OCI-LY1 (cell line): ENCODE data around the gene ZEB1.

Source experiments
- H2AFZ ChIP-seq: fragments of 200-600 bp; sonication (generic), shearing (Covaris generic); 2 replicates; pipeline ENCODE4 v1.6.0; 2014; ENCODE audit warnings: antibody characterized with exemption, mild to moderate bottlenecking, low read length
- H3F3A ChIP-seq: fragments of 200-600 bp; sonication (generic), shearing (Covaris generic); 2 replicates; pipeline ENCODE4 v1.6.0; 2014; ENCODE audit warnings: mild to moderate bottlenecking, antibody characterized with exemption, low read length, moderate library complexity; ENCODE audit not compliant: insufficient read depth
- H3K27ac ChIP-seq: fragments of 200-600 bp; sonication (generic); 2 replicates; pipeline ENCODE4 v1.5.1; 2014; ENCODE audit warnings: low read length, mixed run types, mild to moderate bottlenecking, low read depth; ENCODE audit not compliant: poor library complexity, severe bottlenecking
- H3K27me3 ChIP-seq: fragments of 200-600 bp; sonication (generic); 2 replicates; pipeline ENCODE4 v1.6.0; 2014; ENCODE audit warnings: antibody characterized with exemption, mild to moderate bottlenecking, low read length, moderate library complexity; ENCODE audit not compliant: insufficient read depth
- H3K36me3 ChIP-seq: fragments of 200-600 bp; sonication (generic); 2 replicates; pipeline ENCODE4 v1.6.1; 2014; ENCODE audit warnings: mild to moderate bottlenecking, antibody characterized with exemption, low read length, moderate library complexity, mixed read lengths; ENCODE audit not compliant: insufficient read depth
- H3K4me1 ChIP-seq: fragments of 200-600 bp; sonication (generic); 2 replicates; pipeline ENCODE4 v1.5.1; 2014; ENCODE audit warnings: mild to moderate bottlenecking, low read length, moderate library complexity; ENCODE audit not compliant: insufficient read depth, severe bottlenecking
- H3K4me2 ChIP-seq: fragments of 200-600 bp; sonication (generic), shearing (Covaris generic); 2 replicates; pipeline ENCODE4 v1.6.1; 2014; ENCODE audit warnings: low read length
- H3K4me3 ChIP-seq: fragments of 200-600 bp; sonication (generic); 2 replicates; pipeline ENCODE4 v1.5.1; 2014; ENCODE audit warnings: low read length, low read depth, mild to moderate bottlenecking, mixed read lengths; ENCODE audit not compliant: poor library complexity, severe bottlenecking
- H3K79me2 ChIP-seq: fragments of 200-600 bp; shearing (Covaris generic); 2 replicates; pipeline ENCODE4 v1.6.1; 2016; ENCODE audit warnings: mixed run types, low read length, mixed read lengths; ENCODE audit not compliant: insufficient read depth
- H3K9ac ChIP-seq: fragments of 200-600 bp; sonication (generic), shearing (Covaris generic); 2 replicates; pipeline ENCODE4 v1.6.1; 2014; ENCODE audit warnings: mild to moderate bottlenecking, low read length, mixed read lengths
- H3K9me2 ChIP-seq: fragments of 200-600 bp; sonication (generic), shearing (Covaris generic); 2 replicates; pipeline ENCODE4 v1.6.1; 2014; ENCODE audit warnings: low read depth, mild to moderate bottlenecking, low read length, mixed read lengths
- H3K9me3 ChIP-seq: fragments of 200-600 bp; shearing (Covaris generic); 2 replicates; pipeline ENCODE4 v1.6.1; 2014; ENCODE audit warnings: low read length, mixed read lengths
- H4K20me1 ChIP-seq: fragments of 200-600 bp; sonication (generic), shearing (Covaris generic); 2 replicates; pipeline ENCODE4 v1.6.0; 2016; ENCODE audit warnings: mild to moderate bottlenecking, low read length; ENCODE audit not compliant: insufficient read depth
- CTCF ChIP-seq: fragments of 200-600 bp; sonication (generic), shearing (Covaris generic); IDR thresholded peaks from 2 replicates; pipeline ENCODE4 v1.5.1; 2017; ENCODE audit warnings: mild to moderate bottlenecking, antibody characterized with exemption, low read length, moderate library complexity, mixed read lengths
- EZH2 ChIP-seq: fragments of 200-600 bp; sonication (generic), shearing (Covaris generic); IDR thresholded peaks from 2 replicates; pipeline ENCODE4 v1.8.0; 2017; ENCODE audit warnings: borderline replicate concordance, mixed run types, mild to moderate bottlenecking, antibody characterized with exemption, low read length, moderate library complexity, mixed read lengths

Gene ZEB1

DNA sequence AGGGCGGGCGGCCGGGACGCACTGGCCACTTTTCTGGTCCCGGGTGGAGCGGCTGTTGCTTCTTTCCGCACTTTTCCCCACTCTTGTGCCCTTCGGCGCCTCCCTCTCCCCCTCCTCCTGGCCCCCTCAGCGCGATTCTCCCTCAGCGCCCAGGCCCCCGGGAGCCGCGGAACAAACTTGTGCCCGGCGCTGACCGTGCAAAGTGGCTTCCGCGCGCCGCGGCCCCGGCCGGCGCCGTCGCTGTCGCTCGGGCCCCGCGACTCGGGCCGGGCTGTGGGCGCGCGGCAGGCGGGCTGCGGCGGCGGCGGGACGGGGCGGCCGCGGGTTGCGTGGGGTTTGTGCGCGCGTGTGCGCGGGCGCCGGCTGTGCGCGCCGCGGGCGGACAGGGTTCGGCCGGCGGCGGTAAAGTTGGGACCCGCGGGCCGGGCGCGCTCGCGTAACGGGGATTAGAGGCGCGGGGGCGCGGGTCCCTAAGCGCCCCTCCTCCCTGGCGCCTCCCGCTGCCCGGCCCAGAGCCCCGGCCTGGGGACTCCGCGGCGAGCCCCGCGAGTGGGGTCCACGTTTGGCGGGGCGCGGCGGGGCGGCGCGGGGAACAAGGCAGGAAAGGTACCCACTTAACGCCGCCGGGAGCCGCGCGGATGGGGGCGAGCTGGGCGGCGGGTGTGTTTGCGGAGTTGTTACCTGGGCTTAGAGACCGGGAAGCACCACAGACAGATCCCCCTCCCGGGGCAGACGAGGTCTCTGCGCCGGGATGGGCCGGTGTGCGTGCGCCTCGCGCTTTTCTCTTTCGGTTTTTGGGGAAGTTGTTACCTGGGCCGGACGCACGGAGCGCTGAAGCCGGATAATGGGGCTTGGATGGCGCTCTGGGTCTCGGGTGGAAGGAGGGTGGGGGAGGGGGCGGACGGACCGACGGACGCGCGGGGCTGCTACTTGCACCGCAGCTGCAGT, 860 bp downstream of the ZEB1 start:
- Histone ChIP-seq H3K79me2 (peaks cover 50% of the 10 kb centered on the region), H3K27me3 (no peaks in the 10 kb centered on the region), H2AFZ (no peak overlapping the region), H3K4me2 (peak overlapping the region; percentile 84), H3K9me2 (no peaks in the 10 kb centered on the region), H3K27ac (peak overlapping the region; percentile 77), H4K20me1 (no peaks in the 10 kb centered on the region), H3K4me3 (peak overlapping the region; percentile 91), H3K4me1 (peaks cover 51% of the 10 kb centered on the region), H3K9me3 (no peaks in the 10 kb centered on the region), H3K36me3 (no peaks in the 10 kb centered on the region), H3F3A (no peaks in the 10 kb centered on the region), H3K9ac (peak overlapping the region; percentile 87)
- TF ChIP-seq EZH2 = no peak
- 0 out of 2 replicates have a peak, but pooled peaks have one; percentile 2 for TF ChIP-seq CTCF

DNA sequence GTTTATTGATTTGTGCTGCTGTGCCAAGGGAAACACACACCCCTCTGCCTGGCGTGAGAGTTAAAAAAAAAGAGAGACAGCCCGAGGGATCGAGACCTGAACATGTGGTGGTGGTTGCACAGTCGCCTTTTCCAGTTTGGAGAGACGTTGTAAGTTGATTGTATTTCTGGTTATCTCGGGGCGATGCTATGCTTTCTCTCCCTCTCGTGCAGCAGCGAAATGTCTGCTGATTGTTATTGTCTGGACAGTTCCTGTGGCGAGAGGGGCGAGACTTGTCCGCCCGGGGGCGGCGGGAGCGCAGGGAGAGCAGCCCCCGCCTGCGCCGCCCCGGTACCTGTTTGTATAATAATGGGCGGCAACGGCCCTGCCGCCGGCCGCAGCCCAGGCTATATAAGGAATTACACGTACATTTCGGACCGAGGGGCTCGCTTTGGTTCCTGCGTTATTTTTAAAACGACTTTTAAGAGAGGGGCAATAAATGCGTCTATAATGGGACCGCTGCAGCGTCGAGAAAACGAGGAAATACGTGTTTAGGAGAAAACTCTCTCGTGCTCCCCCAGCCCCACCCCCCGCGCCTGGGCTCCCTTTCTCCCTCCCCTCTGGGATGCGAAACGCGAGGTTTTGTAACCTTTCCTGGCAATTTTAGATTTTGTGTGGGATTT, 1.7 kb downstream of the ZEB1 start:
- TF ChIP-seq EZH2 = no peak
- TF ChIP-seq CTCF = no peak
- H3K9ac ChIP-seq = peak overlapping the region; percentile 87
- H3F3A ChIP-seq = no peaks in the 10 kb centered on the region
- H3K79me2 ChIP-seq = peaks cover 58% of the 10 kb centered on the region
- H3K9me3 ChIP-seq = no peaks in the 10 kb centered on the region
- H4K20me1 ChIP-seq = no peaks in the 10 kb centered on the region
- no peaks in the 10 kb centered on the region for H3K9me2 ChIP-seq
- no peaks in the 10 kb centered on the region for H3K27me3 ChIP-seq
- peak overlapping the region; percentile 91 for H3K4me3 ChIP-seq
- H3K36me3 ChIP-seq = no peaks in the 10 kb centered on the region
- peak overlapping the region; percentile 84 for H3K4me2 ChIP-seq
- peaks cover 51% of the 10 kb centered on the region for H3K4me1 ChIP-seq
- H3K27ac ChIP-seq = peak overlapping the region; percentile 77
- no peak overlapping the region for H2AFZ ChIP-seq

DNA sequence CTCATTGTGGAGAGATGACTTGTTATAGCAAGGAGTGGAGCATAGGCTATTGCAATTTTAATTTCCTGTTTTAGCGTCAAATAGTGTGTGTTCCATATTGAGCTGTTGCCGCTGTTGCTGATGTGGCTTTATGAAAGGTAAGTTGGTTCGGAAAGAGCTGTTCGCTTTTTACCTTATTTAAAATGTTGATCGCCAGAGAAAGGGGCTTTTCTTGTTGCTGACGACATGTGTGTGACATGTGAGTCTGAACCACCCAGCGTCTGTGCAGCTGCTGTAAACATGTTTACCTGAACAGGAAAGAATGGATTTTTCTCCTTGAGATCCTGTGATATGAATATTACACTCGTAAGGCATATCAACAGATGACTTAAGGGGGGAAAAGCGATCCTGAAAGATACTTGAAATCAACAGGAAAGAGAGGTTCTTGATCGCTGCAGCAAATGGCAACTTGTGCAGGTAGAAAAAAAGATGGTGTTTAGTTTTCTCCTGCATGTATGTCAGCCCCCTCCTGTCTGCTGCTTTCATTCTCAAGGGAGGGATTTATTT, 2.5 kb downstream of the ZEB1 start:
- Histone ChIP-seq H3K4me3 (peak overlapping the region; percentile 91), H3K27me3 (no peaks in the 10 kb centered on the region), H3K36me3 (no peaks in the 10 kb centered on the region), H3K4me2 (peak overlapping the region; percentile 84), H4K20me1 (peaks cover under 1% of the 10 kb centered on the region; the same call in 1 of the 2 replicates), H3K9ac (peak overlapping the region; percentile 87), H3K9me2 (no peaks in the 10 kb centered on the region), H3K27ac (peak overlapping the region; percentile 77), H3K9me3 (no peaks in the 10 kb centered on the region), H3K79me2 (peaks cover 66% of the 10 kb centered on the region), H3F3A (no peaks in the 10 kb centered on the region), H2AFZ (no peak overlapping the region), H3K4me1 (peaks cover 51% of the 10 kb centered on the region)
- no peak for TF ChIP-seq EZH2
- TF ChIP-seq CTCF = no peak
